Measurements from ENCODE around the gene OR13C4. TPM values are rescaled to one million over a fixed set of nuclear protein-coding genes. Genes with fewer than 3 reads are reported as not detected.

OR13C4 gene
- total RNA-seq, 2 donors from 2014 or later = not detected

GRCh38 chr9:104494808-104495207 lies 32.2 kb downstream of the OR13C4 start:
- H3K27ac ChIP-seq = no peak overlapping the region
- no peak overlapping the region for H3K9ac ChIP-seq (ENCODE audit: low read depth in 2 of 2, low read length in 2 of 2)
- no peaks in the 10 kb centered on the region for H3K27me3 ChIP-seq
- no peak for DNase-seq
- no peaks in the 10 kb centered on the region for H3K4me1 ChIP-seq
- no peaks in the 10 kb centered on the region for H3K9me3 ChIP-seq
- intact Hi-C loops (cut with DNase I) = no loop called here
- no peak overlapping the region for H3K4me3 ChIP-seq
- TF ChIP-seq, protein P1, sequence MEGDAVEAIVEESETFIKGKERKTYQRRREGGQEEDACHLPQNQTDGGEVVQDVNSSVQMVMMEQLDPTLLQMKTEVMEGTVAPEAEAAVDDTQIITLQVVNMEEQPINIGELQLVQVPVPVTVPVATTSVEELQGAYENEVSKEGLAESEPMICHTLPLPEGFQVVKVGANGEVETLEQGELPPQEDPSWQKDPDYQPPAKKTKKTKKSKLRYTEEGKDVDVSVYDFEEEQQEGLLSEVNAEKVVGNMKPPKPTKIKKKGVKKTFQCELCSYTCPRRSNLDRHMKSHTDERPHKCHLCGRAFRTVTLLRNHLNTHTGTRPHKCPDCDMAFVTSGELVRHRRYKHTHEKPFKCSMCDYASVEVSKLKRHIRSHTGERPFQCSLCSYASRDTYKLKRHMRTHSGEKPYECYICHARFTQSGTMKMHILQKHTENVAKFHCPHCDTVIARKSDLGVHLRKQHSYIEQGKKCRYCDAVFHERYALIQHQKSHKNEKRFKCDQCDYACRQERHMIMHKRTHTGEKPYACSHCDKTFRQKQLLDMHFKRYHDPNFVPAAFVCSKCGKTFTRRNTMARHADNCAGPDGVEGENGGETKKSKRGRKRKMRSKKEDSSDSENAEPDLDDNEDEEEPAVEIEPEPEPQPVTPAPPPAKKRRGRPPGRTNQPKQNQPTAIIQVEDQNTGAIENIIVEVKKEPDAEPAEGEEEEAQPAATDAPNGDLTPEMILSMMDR (IDR thresholded peaks at IDR 0.05) = no peak
- H3K36me3 ChIP-seq = no peaks in the 10 kb centered on the region

DNA sequence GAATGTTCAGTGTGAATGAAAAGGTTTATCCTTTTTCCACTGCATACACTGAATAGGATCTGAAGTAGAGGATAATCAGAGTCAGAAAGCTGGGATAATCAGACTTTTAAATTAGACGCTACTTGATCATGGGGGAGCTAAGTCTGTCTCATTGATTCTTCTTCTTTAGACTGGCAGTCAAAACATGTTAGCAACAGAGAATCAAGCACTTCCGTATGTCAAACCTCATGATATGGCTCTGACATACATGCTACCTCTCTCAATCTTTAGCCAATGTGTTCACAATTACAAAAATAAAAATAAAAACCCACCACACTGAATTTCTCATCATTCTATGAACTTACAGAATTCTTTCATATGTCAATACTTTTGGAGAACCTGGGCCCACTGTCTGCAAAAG lies 42.0 kb downstream of the OR13C4 start:
- TF ChIP-seq, protein P1 (IDR thresholded peaks at IDR 0.05) = no peak
- H3K27ac ChIP-seq = no peak overlapping the region
- H3K4me3 ChIP-seq = no peak overlapping the region
- H3K9me3 ChIP-seq = no peaks in the 10 kb centered on the region
- H3K4me1 ChIP-seq = no peaks in the 10 kb centered on the region
- H3K27me3 ChIP-seq = no peaks in the 10 kb centered on the region
- intact Hi-C loops (cut with DNase I) = no loop called here
- no peak overlapping the region for H3K9ac ChIP-seq (ENCODE audit: low read depth in 2 of 2, low read length in 2 of 2)
- DNase-seq = no peak
- no peaks in the 10 kb centered on the region for H3K36me3 ChIP-seq

DNA sequence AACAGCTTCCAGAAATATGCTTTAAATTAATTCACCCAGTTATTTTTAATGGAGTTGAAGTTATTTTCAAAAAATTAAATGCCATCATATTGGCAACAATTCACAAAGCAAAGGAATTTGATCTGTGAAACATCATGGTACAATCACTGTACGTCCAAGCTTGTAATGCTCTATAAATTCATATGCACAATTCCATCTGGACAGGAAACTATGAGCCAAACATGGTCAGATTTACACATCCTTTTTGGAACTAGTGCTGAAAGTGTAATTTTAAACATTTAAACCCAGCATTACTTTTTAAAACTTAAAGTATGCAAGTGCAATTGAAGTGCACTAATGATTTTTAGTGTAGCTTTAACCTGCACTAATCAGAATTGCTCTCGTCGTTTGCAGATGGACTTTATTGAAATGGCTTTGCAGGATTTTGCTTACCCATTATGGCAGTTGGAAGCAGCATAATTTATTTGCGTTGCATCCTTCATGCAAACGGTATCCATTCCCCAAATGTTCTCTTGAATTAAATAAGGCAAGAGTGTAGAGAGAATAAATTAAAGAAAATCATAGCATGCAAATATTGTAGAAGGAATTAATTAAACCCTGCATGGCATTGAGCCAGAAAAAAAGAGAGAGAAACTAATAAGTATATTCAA lies 44.0 kb downstream of the OR13C4 start:
- H3K4me1 ChIP-seq = no peaks in the 10 kb centered on the region
- H3K36me3 ChIP-seq = no peaks in the 10 kb centered on the region
- H3K9ac ChIP-seq (ENCODE audit: low read depth in 2 of 2, low read length in 2 of 2) = no peak overlapping the region
- no peaks in the 10 kb centered on the region for H3K9me3 ChIP-seq
- H3K4me3 ChIP-seq = no peak overlapping the region
- H3K27ac ChIP-seq = no peak overlapping the region
- TF ChIP-seq, protein P1 (IDR thresholded peaks at IDR 0.05) = no peak
- no peak for DNase-seq
- intact Hi-C loops (cut with DNase I) = no loop called here
- H3K27me3 ChIP-seq = no peaks in the 10 kb centered on the region

Other genes starting within 250 kb of the OR13C4 start
- gene OR13F1, start 22.9 kb downstream of the OR13C4 start, total RNA-seq = not detected
- not detected for gene OR13C3, start 9.6 kb upstream of the OR13C4 start, total RNA-seq
- gene OR13C8, start 42.0 kb upstream of the OR13C4 start, total RNA-seq = not detected
- not detected for gene OR13C5, start 72.2 kb upstream of the OR13C4 start, total RNA-seq
- gene OR13C2, start 78.4 kb upstream of the OR13C4 start, total RNA-seq = not detected
- not detected for gene OR13C9, start 91.0 kb upstream of the OR13C4 start, total RNA-seq
- gene OR13D1, start 167.3 kb upstream of the OR13C4 start, total RNA-seq = not detected
- 10 to 100 TPM; 25.4 to 49.6 TPM for gene NIPSNAP3A, start 220.5 kb upstream of the OR13C4 start, total RNA-seq
- 1 to 10 TPM in 1 of 2 donors, under 1 TPM in 1; 0.69 to 1.0 TPM for gene NIPSNAP3B, start 236.9 kb upstream of the OR13C4 start, total RNA-seq

All from colonic mucosa (tissue), 4 donors.